ENCODE data around the gene ERO1B. TPM values are rescaled to one million over a fixed set of nuclear protein-coding genes. Genes with fewer than 3 reads are reported as not detected.

The ERO1B gene
- total and polyA plus RNA-seq, 2 of the 4 experiments (the other 2 are of a cell fraction): 0.54 to 0.60 TPM

- H4K8ac ChIP-seq (ENCODE audit: low read depth in 2 of 2, low read length in 2 of 2): no peak overlapping the region
- no peak overlapping the region for H2BK5ac ChIP-seq (ENCODE audit: low read depth, low read length, poor library complexity, severe bottlenecking)
- no peaks in the 10 kb centered on the region for H3K79me1 ChIP-seq (ENCODE audit: low read depth in 1 of 2, low read length in 2 of 2)
- H4K91ac ChIP-seq (ENCODE audit: insufficient read depth, low read depth, low read length): no peak overlapping the region
- DNase-seq (no peak), ATAC-seq (ENCODE audit: low read depth) (no peak)
- ChIA-PET CTCF (no interaction called here), POLR2A (ENCODE audit: unreplicated experiment) (no interaction called here)
- no peak for TF ChIP-seq RAD21 (IDR thresholded peaks at IDR 0.05; ENCODE audit: low read length)
- TF ChIP-seq USF2 (IDR thresholded peaks at IDR 0.05; ENCODE audit: low read depth, low read length): no peak
- TF ChIP-seq FOS (IDR thresholded peaks at IDR 0.05; ENCODE audit: low read depth, low read length): no peak
- no peak for TF ChIP-seq POLR2A (IDR thresholded peaks at IDR 0.05; ENCODE audit: low read depth, low read length)
- TF ChIP-seq RFX5 (IDR thresholded peaks at IDR 0.05; ENCODE audit: low read depth, low read length): no peak
- no peak for TF ChIP-seq NFE2L2 (IDR thresholded peaks at IDR 0.05; ENCODE audit: low read depth, low read length)
- no peak for TF ChIP-seq RCOR1 (IDR thresholded peaks at IDR 0.05; ENCODE audit: insufficient replicate concordance, low read length)
- H3K4me1 ChIP-seq (ENCODE audit: control insufficient read depth, insufficient read depth, low read length): no peaks in the 10 kb centered on the region
- H3K27me3 ChIP-seq (ENCODE audit: control insufficient read depth, insufficient read depth, low read length): no peaks in the 10 kb centered on the region
- H2AFZ ChIP-seq (replicated peaks; ENCODE audit: low read length, poor library complexity): no peak overlapping the region
- dilution Hi-C loops (cut with HindIII; ENCODE audit: low sequenced_read_pairs, unreplicated experiment): no loop called here
- H3K9me3 ChIP-seq (ENCODE audit: control insufficient read depth, insufficient read depth, low read length): no peaks in the 10 kb centered on the region
- H3K4ac ChIP-seq (ENCODE audit: low read depth, low read length): no peak overlapping the region
- no peak overlapping the region for H2BK15ac ChIP-seq (ENCODE audit: low read depth, low read length)
- no peaks in the 10 kb centered on the region for H4K20me1 ChIP-seq (ENCODE audit: insufficient read depth, low read length)
- no peak overlapping the region for H4K5ac ChIP-seq (ENCODE audit: low read depth, low read length)
- H3K4me3 ChIP-seq (ENCODE audit: insufficient read depth, low read depth, low read length): no peak overlapping the region
- no peak overlapping the region for H3K18ac ChIP-seq (ENCODE audit: low read depth, low read length)
- H2BK20ac ChIP-seq (ENCODE audit: low read depth, low read length): no peak overlapping the region
- H3K23ac ChIP-seq (ENCODE audit: low read depth, low read length): no peak overlapping the region
- H3K36me3 ChIP-seq (ENCODE audit: control insufficient read depth, insufficient read depth, low read length): no peaks in the 10 kb centered on the region
- no peak overlapping the region for H2AK9ac ChIP-seq (replicated peaks; ENCODE audit: low read depth, low read length, poor library complexity)
- no peak overlapping the region for H3K4me2 ChIP-seq (ENCODE audit: low read depth, low read length)
- no peak overlapping the region for H3K27ac ChIP-seq (ENCODE audit: insufficient read depth, low read length)
- H3K9me1 ChIP-seq (ENCODE audit: insufficient read depth, low read length): no peaks in the 10 kb centered on the region
- no peak overlapping the region for H3K56ac ChIP-seq (ENCODE audit: extremely low read depth, insufficient read depth, low read length)
- no CpG with 5 or more reads among the region's 2 CpGs for WGBS, 2 experiments (ENCODE audit: extremely low coverage in 2 of 2, insufficient read length in 1 of 2)
- H3K14ac ChIP-seq (replicated peaks; ENCODE audit: low read depth, low read length): no peak overlapping the region
- intact Hi-C loops (cut with micrococcal nuclease): no loop called here
- in situ Hi-C loops (cut with MboI; ENCODE audit: low sequenced_read_pairs): no loop called here
- H2AK5ac ChIP-seq (ENCODE audit: low read depth, low read length): no peak overlapping the region
- H2BK120ac ChIP-seq (ENCODE audit: low read depth, low read length): no peak overlapping the region
- H3K9ac ChIP-seq (ENCODE audit: low read depth, low read length): no peak overlapping the region
- no TSS peak for BruUV-seq (replicated peaks)
Measured at GRCh38 chr1:236315518-236315917, 33.8 kb upstream of the ERO1B start.
